Mucosa of rectum (tissue), 2 donors: Measurements from ENCODE around the gene PLEKHA7.

ENCODE experiments used
- H3K27ac ChIP-seq, 2 donors: one replicate each; pipeline ENCODE4 v1.7.0; 2013; ENCODE audit warnings: inconsistent platforms in 2 of 2, low read depth in 2 of 2, low read length in 2 of 2
- H3K27me3 ChIP-seq, 2 donors: one replicate each; pipeline ENCODE4 v1.7.0; 2013; ENCODE audit warnings: low read length in 2 of 2; ENCODE audit not compliant: control insufficient read depth in 2 of 2, insufficient read depth in 2 of 2
- H3K36me3 ChIP-seq, 2 donors: one replicate each; pipeline ENCODE4 v1.7.0; 2013; ENCODE audit warnings: low read length in 2 of 2; ENCODE audit not compliant: control insufficient read depth in 2 of 2, insufficient read depth in 2 of 2
- H3K4me1 ChIP-seq, 2 donors: one replicate each; pipeline ENCODE4 v1.7.0; 2013; ENCODE audit warnings: low read length in 2 of 2, mild to moderate bottlenecking in 1 of 2; ENCODE audit not compliant: control insufficient read depth in 2 of 2, insufficient read depth in 2 of 2
- H3K4me3 ChIP-seq, 2 donors: one replicate each; pipeline ENCODE4 v1.7.0; 2013; ENCODE audit warnings: low read length in 2 of 2
- H3K9ac ChIP-seq, 2 donors: one replicate each; pipeline ENCODE4 v1.7.0; 2013; ENCODE audit warnings: low read length in 2 of 2, low read depth in 1 of 2, mild to moderate bottlenecking in 1 of 2
- H3K9me3 ChIP-seq, 2 donors: one replicate each; pipeline ENCODE4 v1.7.0; 2013; ENCODE audit warnings: low read length in 2 of 2; ENCODE audit not compliant: control insufficient read depth in 2 of 2
- donor health status: healthy.
- donor health status: Normal muscosa, but diverticular disease.

PLEKHA7 gene

GRCh38 chr11:16933291-16933690 lies 80.9 kb downstream of the PLEKHA7 start:
- Histone ChIP-seq H3K9me3 (no peaks in the 10 kb centered on the region), H3K9ac (no peak overlapping the region), H3K4me1 (peaks cover 0 to 10% of the 10 kb centered on the region in 2 donors), H3K27me3 (no peaks in the 10 kb centered on the region), H3K4me3 (no peak overlapping the region), H3K36me3 (no peaks in the 10 kb centered on the region), H3K27ac (no peak overlapping the region)

GRCh38 chr11:16928044-16928443 lies 86.2 kb downstream of the PLEKHA7 start:
- Histone ChIP-seq H3K9ac (no peak overlapping the region), H3K27ac (no peak overlapping the region), H3K36me3 (no peaks in the 10 kb centered on the region), H3K27me3 (peaks cover 0 to 7% of the 10 kb centered on the region in 2 donors), H3K4me3 (no peak overlapping the region), H3K4me1 (peaks cover 24 to 26% of the 10 kb centered on the region in 2 donors), H3K9me3 (no peaks in the 10 kb centered on the region)

- no peaks in the 10 kb centered on the region for H3K9me3 ChIP-seq
- peaks cover 0 to 7% of the 10 kb centered on the region in 2 donors for H3K27me3 ChIP-seq
- no peak overlapping the region for H3K9ac ChIP-seq
- no peaks in the 10 kb centered on the region for H3K36me3 ChIP-seq
- H3K4me1 ChIP-seq, result peaks cover 28 to 32% of the 10 kb centered on the region in 2 donors
- H3K4me3 ChIP-seq, result no peak overlapping the region
- no peak overlapping the region for H3K27ac ChIP-seq
Observed at GRCh38 chr11:16926883-16927626, 87.2 kb downstream of the PLEKHA7 start.

DNA sequence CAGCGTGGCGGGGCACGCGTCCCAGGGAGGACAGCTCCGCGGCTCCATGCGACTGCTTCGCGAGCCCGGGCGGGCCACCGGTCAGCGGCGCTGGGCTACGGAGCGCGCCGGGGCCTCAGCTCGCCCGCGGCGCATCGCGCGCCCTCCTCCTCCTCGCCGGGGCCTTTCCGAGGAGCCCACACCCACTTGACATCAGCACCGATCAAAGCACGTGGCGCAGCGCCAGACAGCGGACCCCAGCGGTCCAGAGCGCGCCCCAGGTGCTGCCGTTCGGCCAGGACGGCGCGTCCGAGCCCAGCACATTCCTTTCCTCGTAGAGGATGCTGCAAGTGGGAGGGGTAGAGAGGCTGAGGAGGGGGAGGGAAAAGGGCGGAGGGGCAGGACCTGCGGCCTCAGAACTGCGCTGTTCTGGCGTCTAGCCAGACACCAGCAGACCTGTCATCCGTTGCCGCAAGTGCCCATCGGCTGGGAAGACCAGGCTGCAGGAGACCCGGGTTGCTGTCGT lies 88.6 kb downstream of the PLEKHA7 start:
- H3K4me1 ChIP-seq, result peaks cover 32 to 40% of the 10 kb centered on the region in 2 donors
- H3K36me3 ChIP-seq, result no peaks in the 10 kb centered on the region
- peaks cover 0 to 7% of the 10 kb centered on the region in 2 donors for H3K27me3 ChIP-seq
- H3K4me3 ChIP-seq, result peak overlapping the region; percentile 51 to 67
- H3K9me3 ChIP-seq, result no peaks in the 10 kb centered on the region
- peak overlapping the region; percentile 93 for H3K27ac ChIP-seq
- H3K9ac ChIP-seq, result peak overlapping the region in 1 of 2 donors; percentile 74

DNA sequence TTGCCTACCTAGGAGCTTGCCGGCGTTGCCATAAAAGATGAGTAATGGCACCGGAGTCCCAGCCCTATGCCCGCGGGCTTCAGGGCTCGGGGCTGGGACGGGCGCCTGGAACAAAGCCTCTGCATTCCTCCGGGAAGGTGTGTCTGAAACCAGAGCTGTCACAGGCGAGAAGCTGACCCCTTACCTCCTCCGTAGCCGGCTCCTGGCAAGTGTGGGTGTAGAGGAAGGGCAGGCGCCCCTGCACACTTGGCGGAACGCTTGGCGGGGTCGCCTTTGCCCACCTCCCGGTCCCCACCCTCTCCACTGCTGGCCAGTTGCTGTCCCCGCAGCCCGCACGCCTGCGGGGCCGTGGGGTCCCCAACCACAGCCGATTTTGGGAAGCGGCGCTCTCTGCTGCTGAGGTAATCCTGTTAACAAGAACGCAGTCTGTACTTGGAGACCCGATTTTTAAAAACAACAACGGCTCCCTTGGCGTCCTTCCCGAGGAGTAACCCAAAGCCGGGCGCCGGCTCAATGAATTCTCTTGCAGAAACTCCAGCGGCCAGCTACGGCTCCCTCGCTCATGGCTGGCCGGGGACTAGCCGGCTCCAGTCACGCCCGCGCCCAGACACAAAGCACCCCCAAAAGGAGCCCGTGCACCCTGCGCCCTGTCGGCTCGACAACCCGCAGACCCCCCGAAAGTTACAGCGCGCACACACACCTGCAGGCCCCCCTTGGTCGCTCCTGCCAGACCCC lies 89.2 kb downstream of the PLEKHA7 start:
- H3K4me1 ChIP-seq, result peaks cover 36 to 46% of the 10 kb centered on the region in 2 donors
- no peaks in the 10 kb centered on the region for H3K36me3 ChIP-seq
- H3K4me3 ChIP-seq, result peak overlapping the region; percentile 51 to 67
- peak overlapping the region; percentile 93 for H3K27ac ChIP-seq
- peak overlapping the region; percentile 41 to 74 for H3K9ac ChIP-seq
- H3K9me3 ChIP-seq, result no peaks in the 10 kb centered on the region
- peaks cover 0 to 7% of the 10 kb centered on the region in 2 donors for H3K27me3 ChIP-seq

DNA sequence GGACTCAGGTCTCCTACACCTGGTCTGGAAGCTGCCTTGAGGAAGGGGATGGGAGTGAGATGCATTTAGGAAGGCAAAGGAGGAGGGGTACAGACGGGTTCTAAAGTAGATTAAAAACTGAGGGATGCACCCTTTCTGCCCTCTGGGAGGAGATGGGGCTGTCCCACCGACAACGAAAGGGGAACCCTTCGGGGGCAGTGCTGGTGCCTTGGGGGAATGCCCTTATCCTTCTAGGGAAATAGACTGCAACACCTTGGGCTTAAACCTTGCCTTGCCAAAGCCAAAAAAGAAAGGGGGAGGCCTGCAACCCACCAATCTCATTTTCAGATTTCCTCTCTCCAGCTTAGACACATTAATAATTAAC lies 89.8 kb downstream of the PLEKHA7 start:
- Histone ChIP-seq H3K9me3 (no peaks in the 10 kb centered on the region), H3K9ac (peak overlapping the region; percentile 74 to 75), H3K27ac (peak overlapping the region; percentile 93), H3K27me3 (peaks cover 0 to 7% of the 10 kb centered on the region in 2 donors), H3K36me3 (no peaks in the 10 kb centered on the region), H3K4me3 (peak overlapping the region; percentile 51 to 67), H3K4me1 (peaks cover 41 to 52% of the 10 kb centered on the region in 2 donors)

DNA sequence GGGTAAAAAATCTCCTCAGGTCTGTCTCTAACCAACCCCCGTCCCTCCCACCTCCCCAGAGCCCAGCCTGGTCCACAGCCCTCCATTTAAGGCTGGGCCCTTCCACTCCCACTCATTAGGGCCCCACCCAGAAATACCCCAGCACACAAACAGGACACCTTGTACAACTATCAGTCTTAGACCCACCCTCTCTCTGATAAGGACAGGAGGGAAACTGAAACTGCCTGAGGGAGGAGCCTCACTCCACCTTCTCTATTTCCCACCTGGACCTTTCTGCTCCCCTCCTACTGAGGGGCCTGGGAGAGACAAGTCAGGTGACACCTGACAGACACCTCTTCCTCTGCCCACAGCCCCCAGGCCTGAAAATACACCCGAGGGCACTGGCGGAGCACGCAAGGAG lies 90.2 kb downstream of the PLEKHA7 start:
- peaks cover 41 to 56% of the 10 kb centered on the region in 2 donors for H3K4me1 ChIP-seq
- H3K27me3 ChIP-seq, result peaks cover 0 to 7% of the 10 kb centered on the region in 2 donors
- no peaks in the 10 kb centered on the region for H3K9me3 ChIP-seq
- no peaks in the 10 kb centered on the region for H3K36me3 ChIP-seq
- H3K9ac ChIP-seq, result peak overlapping the region; percentile 74 to 75
- H3K27ac ChIP-seq, result peak overlapping the region; percentile 93
- H3K4me3 ChIP-seq, result peak overlapping the region; percentile 51 to 67

- Histone ChIP-seq H3K27me3 (peaks cover 0 to 7% of the 10 kb centered on the region in 2 donors), H3K36me3 (no peaks in the 10 kb centered on the region), H3K4me3 (no peak overlapping the region), H3K4me1 (peaks cover 46 to 69% of the 10 kb centered on the region in 2 donors), H3K27ac (no peak overlapping the region), H3K9ac (no peak overlapping the region), H3K9me3 (no peaks in the 10 kb centered on the region)
Observed at GRCh38 chr11:16921668-16922067, 92.5 kb downstream of the PLEKHA7 start.

DNA sequence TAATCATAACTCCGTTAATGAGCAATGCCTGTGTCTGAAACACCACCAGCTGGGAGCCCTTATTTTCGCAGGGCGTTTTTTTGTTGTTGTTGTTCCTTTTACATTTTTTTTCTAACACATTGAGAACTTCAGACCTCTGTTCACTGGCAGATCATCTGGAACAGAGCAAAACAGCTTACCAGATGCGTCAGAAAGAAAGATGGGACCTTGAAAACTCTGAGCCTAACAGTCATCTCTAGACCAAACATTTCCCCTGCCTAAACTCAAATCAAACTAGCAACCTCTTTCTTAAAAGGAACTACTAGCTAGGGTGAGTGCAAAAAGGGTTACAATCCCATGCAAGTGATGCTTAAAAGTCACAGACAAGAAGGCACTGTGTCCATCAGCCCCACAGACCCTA lies 93.2 kb downstream of the PLEKHA7 start:
- Histone ChIP-seq H3K4me3 (no peak overlapping the region), H3K27me3 (peaks cover 0 to 3% of the 10 kb centered on the region in 2 donors), H3K9ac (no peak overlapping the region), H3K36me3 (no peaks in the 10 kb centered on the region), H3K27ac (peak overlapping the region; percentile 32 to 72), H3K4me1 (peaks cover 45 to 68% of the 10 kb centered on the region in 2 donors), H3K9me3 (no peaks in the 10 kb centered on the region)

DNA sequence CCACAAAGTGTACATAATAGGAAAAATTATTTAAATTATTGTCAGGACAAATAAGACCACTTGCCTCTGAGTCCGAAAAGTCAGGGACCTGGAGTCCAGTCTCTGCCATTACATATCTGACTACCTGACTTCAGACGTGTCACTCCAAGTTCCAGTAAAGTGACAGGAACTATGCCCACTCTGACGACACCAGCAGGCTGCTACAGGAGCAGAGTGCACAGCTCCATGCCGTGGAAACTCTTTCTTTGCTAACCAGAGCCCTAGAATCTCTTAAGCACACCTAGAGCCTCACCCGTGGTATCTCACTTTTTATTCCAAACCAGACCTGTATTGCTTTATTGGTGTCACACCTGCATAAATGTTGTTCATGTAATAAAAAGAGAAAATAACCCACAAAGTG lies 93.7 kb downstream of the PLEKHA7 start:
- Histone ChIP-seq H3K36me3 (no peaks in the 10 kb centered on the region), H3K4me1 (peaks cover 42 to 64% of the 10 kb centered on the region in 2 donors), H3K27ac (peak overlapping the region; percentile 32 to 72), H3K9me3 (no peaks in the 10 kb centered on the region), H3K9ac (peak overlapping the region in 1 of 2 donors; percentile 13), H3K4me3 (peak overlapping the region in 1 of 2 donors; percentile 32), H3K27me3 (no peaks in the 10 kb centered on the region)
